Subcutaneous abdominal adipose tissue (tissue), 5 donors: ENCODE results near the gene ZSCAN18.

Source experiments
- H3K27ac ChIP-seq: one replicate; pipeline ENCODE4 v1.7.0; 2013; ENCODE audit warnings: low read depth, mild to moderate bottlenecking, inconsistent platforms, low read length, moderate library complexity
- H3K27me3 ChIP-seq, 5 donors: one replicate each; pipeline ENCODE4 v1.7.0; 2013; ENCODE audit warnings: low read length in 5 of 5, inconsistent platforms in 1 of 5; ENCODE audit not compliant: control insufficient read depth in 5 of 5, insufficient read depth in 4 of 5
- H3K36me3 ChIP-seq, 5 donors: one replicate each; pipeline ENCODE4 v1.7.0; 2013; ENCODE audit warnings: low read length in 5 of 5; ENCODE audit not compliant: control insufficient read depth in 5 of 5, insufficient read depth in 5 of 5
- H3K4me1 ChIP-seq, 5 donors: one replicate each; pipeline ENCODE4 v1.7.0; 2013; ENCODE audit warnings: low read length in 5 of 5, mild to moderate bottlenecking in 3 of 5, moderate library complexity in 1 of 5; ENCODE audit not compliant: control insufficient read depth in 5 of 5, insufficient read depth in 5 of 5
- H3K4me3 ChIP-seq, 5 donors: one replicate each; pipeline ENCODE4 v1.7.0; 2013; ENCODE audit warnings: low read length in 5 of 5, low read depth in 1 of 5
- H3K9ac ChIP-seq, 5 donors: one replicate each; pipeline ENCODE4 v1.7.0; 2013; ENCODE audit warnings: low read length in 5 of 5, mild to moderate bottlenecking in 4 of 5, moderate library complexity in 3 of 5
- H3K9me3 ChIP-seq, 5 donors: one replicate each; pipeline ENCODE4 v1.7.0; 2013; ENCODE audit warnings: low read length in 5 of 5; ENCODE audit not compliant: control insufficient read depth in 5 of 5
- donor health status: healthy.
- donor health status: healthy.
- donor health status: healthy.
- donor health status: healthy.
- donor health status: healthy.

ZSCAN18 gene

GRCh38 chr19:58035863-58036262 lies 62.2 kb downstream of the ZSCAN18 start:
- no peak overlapping the region for H3K9ac ChIP-seq
- H3K27me3 ChIP-seq: peaks cover 0 to 19% (median 14%) of the 10 kb centered on the region in 5 donors
- peak overlapping the region in 1 of 5 donors; percentile 13 for H3K4me3 ChIP-seq
- no peaks in the 10 kb centered on the region for H3K36me3 ChIP-seq
- peaks cover 0 to 3% (median 0%) of the 10 kb centered on the region in 5 donors for H3K4me1 ChIP-seq
- H3K27ac ChIP-seq: no peak overlapping the region
- H3K9me3 ChIP-seq: peaks cover 13 to 60% (median 51%) of the 10 kb centered on the region in 5 donors

DNA sequence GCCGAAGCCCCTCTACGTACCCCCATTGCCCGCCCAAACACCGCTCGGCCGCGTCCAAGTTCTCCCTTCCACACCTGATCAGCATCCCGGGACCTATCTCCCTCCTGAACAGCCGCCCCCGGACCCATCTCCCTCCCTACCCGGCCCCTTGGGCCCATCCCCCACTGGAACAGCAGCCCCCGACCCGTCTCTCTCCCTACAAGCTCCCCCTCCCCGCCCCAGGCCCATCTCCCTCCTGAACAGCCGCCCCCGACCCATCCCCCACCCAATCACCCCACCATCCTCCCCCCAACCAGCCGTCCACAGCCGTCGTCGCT lies 63.6 kb downstream of the ZSCAN18 start:
- Histone ChIP-seq H3K27me3 (peaks cover 0 to 19% (median 14%) of the 10 kb centered on the region in 5 donors), H3K4me1 (peaks cover 0 to 3% (median 0%) of the 10 kb centered on the region in 5 donors), H3K27ac (no peak overlapping the region), H3K9ac (no peak overlapping the region), H3K36me3 (no peaks in the 10 kb centered on the region), H3K4me3 (peak overlapping the region in 3 of 5 donors; percentile 37 to 48 (median 40)), H3K9me3 (peaks cover 12 to 55% (median 40%) of the 10 kb centered on the region in 5 donors)
